ENCODE data around the gene KIF15. TPM values are rescaled to one million over a fixed set of nuclear protein-coding genes. Genes with fewer than 3 reads are reported as not detected.
A peak's percentile ranks its signal among the peaks of the same experiment; 100 is the strongest.

The KIF15 gene
- polyA plus RNA-seq, 3 donors = 0.15 to 0.16 TPM; not detected in 1

DNA sequence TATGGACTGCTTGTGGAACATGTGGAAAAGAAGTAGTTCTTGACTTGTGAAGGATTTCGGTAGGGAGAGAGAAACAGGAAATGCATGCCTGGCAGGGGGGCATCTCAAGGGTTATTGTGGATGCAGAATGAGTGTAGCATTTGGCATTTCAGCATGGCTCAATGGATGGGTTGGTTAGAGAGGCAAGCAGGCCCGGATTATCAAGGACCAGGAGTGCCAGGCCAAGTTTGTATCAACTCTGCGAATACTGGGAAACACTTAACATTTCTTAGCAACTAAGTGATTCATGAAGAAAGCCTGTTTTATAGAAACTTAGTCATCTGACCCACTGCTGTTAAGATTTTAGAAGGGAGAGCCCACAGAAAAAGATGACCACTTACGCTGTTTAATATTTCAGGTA, 33.6 kb downstream of the KIF15 start:
- Mint-ChIP-seq H3K9me3 (peaks cover 0 to 3% (median 0%) of the 10 kb centered on the region in 7 donors), H3K27me3 (ENCODE audit: low read depth in 3 of 3) (peaks cover 0 to 3% (median 1%) of the 10 kb centered on the region in 3 donors), H3K27ac (no peak overlapping the region), H3K4me3 (no peak overlapping the region), H3K36me3 (peaks cover 43 to 74% of the 10 kb centered on the region in 2 donors), H3K4me1 (no peaks in the 10 kb centered on the region)
- Histone ChIP-seq H4K20me1 (ENCODE audit: insufficient read depth, low read length) (no peaks in the 10 kb centered on the region), H2AFZ (ENCODE audit: insufficient read depth, low read depth, low read length, poor library complexity, severe bottlenecking) (no peak overlapping the region), H3K9me3 (replicated peaks in 1 of 2; ENCODE audit: control insufficient read depth in 1 of 2, insufficient read depth in 1 of 2, low read length in 2 of 2) (no peaks in the 10 kb centered on the region), H3K27me3 (ENCODE audit: control insufficient read depth in 2 of 2, insufficient read depth in 2 of 2, low read length in 2 of 2) (no peaks in the 10 kb centered on the region), H3K4me2 (replicated peaks; ENCODE audit: extremely low read depth, low read length, poor library complexity, severe bottlenecking) (no peak overlapping the region), H3K27ac (ENCODE audit: low read depth in 1 of 2, low read length in 2 of 2) (no peak overlapping the region), H3K9ac (ENCODE audit: insufficient read depth, low read length, poor library complexity, severe bottlenecking) (no peak overlapping the region), H3K36me3 (replicated peaks in 1 of 2; ENCODE audit: control insufficient read depth in 1 of 2, insufficient read depth in 2 of 2, low read length in 2 of 2) (peaks cover 29 to 88% of the 10 kb centered on the region in 2 donors), H3K4me3 (replicated peaks in 1 of 3; ENCODE audit: low read depth in 2 of 3, low read length in 3 of 3) (no peak overlapping the region), H3K4me1 (ENCODE audit: control insufficient read depth in 1 of 2, insufficient read depth in 2 of 2, low read length in 2 of 2) (no peaks in the 10 kb centered on the region), H3K79me2 (ENCODE audit: insufficient read depth, low read length) (no peaks in the 10 kb centered on the region)
- no peak for DNase-seq
- TF ChIP-seq, protein P1, sequence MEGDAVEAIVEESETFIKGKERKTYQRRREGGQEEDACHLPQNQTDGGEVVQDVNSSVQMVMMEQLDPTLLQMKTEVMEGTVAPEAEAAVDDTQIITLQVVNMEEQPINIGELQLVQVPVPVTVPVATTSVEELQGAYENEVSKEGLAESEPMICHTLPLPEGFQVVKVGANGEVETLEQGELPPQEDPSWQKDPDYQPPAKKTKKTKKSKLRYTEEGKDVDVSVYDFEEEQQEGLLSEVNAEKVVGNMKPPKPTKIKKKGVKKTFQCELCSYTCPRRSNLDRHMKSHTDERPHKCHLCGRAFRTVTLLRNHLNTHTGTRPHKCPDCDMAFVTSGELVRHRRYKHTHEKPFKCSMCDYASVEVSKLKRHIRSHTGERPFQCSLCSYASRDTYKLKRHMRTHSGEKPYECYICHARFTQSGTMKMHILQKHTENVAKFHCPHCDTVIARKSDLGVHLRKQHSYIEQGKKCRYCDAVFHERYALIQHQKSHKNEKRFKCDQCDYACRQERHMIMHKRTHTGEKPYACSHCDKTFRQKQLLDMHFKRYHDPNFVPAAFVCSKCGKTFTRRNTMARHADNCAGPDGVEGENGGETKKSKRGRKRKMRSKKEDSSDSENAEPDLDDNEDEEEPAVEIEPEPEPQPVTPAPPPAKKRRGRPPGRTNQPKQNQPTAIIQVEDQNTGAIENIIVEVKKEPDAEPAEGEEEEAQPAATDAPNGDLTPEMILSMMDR (IDR thresholded peaks at IDR 0.05) = no peak
- intact Hi-C loops (cut with micrococcal nuclease) = no loop called here
- WGBS (ENCODE audit: insufficient coverage) = 93% methylated on average over 2 of the region's 4 CpGs

DNA sequence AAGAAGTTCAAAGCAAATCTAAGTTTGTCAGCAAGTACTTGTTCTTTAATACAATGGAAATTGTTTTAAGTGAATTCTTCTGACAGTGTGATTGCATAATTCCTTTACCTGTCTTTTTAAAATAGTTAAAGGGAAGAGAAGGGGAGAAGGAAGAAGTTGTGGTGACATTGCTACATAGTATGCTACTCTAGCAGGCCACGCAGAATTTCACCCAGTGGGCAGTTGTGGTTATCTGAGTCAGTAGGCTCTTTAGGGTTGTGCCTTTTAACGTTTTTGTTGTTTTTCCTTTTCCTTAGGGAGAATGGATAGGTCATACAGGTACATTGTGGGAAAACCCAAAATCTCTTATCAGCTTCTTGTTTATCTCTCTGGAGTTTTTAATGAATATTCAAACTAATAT, 40.4 kb downstream of the KIF15 start:
- Histone ChIP-seq H3K27me3 (ENCODE audit: control insufficient read depth in 2 of 2, insufficient read depth in 2 of 2, low read length in 2 of 2) (no peaks in the 10 kb centered on the region), H3K36me3 (replicated peaks in 1 of 2; ENCODE audit: control insufficient read depth in 1 of 2, insufficient read depth in 2 of 2, low read length in 2 of 2) (peaks cover 58 to 84% of the 10 kb centered on the region in 2 donors), H4K20me1 (ENCODE audit: insufficient read depth, low read length) (no peaks in the 10 kb centered on the region), H3K4me1 (ENCODE audit: control insufficient read depth in 1 of 2, insufficient read depth in 2 of 2, low read length in 2 of 2) (no peaks in the 10 kb centered on the region), H3K4me3 (replicated peaks in 1 of 3; ENCODE audit: low read depth in 2 of 3, low read length in 3 of 3) (no peak overlapping the region), H3K79me2 (ENCODE audit: insufficient read depth, low read length) (no peaks in the 10 kb centered on the region), H3K4me2 (replicated peaks; ENCODE audit: extremely low read depth, low read length, poor library complexity, severe bottlenecking) (no peak overlapping the region), H3K9me3 (replicated peaks in 1 of 2; ENCODE audit: control insufficient read depth in 1 of 2, insufficient read depth in 1 of 2, low read length in 2 of 2) (no peaks in the 10 kb centered on the region), H3K27ac (ENCODE audit: low read depth in 1 of 2, low read length in 2 of 2) (peak overlapping the region in 1 of 2 donors; percentile 20), H2AFZ (ENCODE audit: insufficient read depth, low read depth, low read length, poor library complexity, severe bottlenecking) (no peak overlapping the region), H3K9ac (ENCODE audit: insufficient read depth, low read length, poor library complexity, severe bottlenecking) (no peak overlapping the region)
- intact Hi-C loops (cut with micrococcal nuclease) = no loop called here
- Mint-ChIP-seq H3K4me1 (peaks cover 6% of the 10 kb centered on the region), H3K4me3 (no peak overlapping the region), H3K36me3 (peaks cover 55 to 89% of the 10 kb centered on the region in 2 donors), H3K27ac (no peak overlapping the region), H3K27me3 (ENCODE audit: low read depth in 3 of 3) (peaks cover 0 to 1% (median 0%) of the 10 kb centered on the region in 3 donors), H3K9me3 (no peaks in the 10 kb centered on the region)
- TF ChIP-seq, protein P1 (IDR thresholded peaks at IDR 0.05) = no peak
- 0% methylated on average over 1 of the region's 2 CpGs for WGBS (ENCODE audit: insufficient coverage)
- no peak for DNase-seq
